ENCODE measurements around the gene CNTF.
"Not testable (repeated sequence)": the region's sequence is repeated elsewhere in the genome, so short reads cannot be mapped to it uniquely, and the experiment has no call there.

DNA sequence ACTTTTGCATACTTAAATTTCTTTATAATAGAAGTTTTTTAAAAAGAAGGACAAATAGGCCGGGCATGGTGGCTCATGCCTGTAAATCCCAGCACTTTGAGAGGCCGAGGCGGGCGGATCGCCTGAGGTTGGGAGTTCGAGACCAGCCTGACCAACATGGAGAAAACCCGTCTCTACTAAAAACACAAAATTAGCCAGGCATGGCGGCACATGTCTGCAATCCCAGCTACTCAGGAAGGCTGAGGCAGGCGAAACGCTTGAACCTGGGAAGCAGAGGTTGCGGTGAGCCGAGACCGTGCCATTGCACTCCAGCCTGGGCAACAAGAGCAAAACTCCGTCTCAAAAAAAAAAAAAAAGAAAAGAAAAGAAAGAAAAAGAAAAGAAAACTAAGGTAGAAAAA is 49.6 kb upstream of the CNTF start:
- not testable (repeated sequence) for TF ChIP-seq POLR2AphosphoS5, POLR2A (IDR thresholded peaks at IDR 0.05)
- TF ChIP-seq, protein P1, sequence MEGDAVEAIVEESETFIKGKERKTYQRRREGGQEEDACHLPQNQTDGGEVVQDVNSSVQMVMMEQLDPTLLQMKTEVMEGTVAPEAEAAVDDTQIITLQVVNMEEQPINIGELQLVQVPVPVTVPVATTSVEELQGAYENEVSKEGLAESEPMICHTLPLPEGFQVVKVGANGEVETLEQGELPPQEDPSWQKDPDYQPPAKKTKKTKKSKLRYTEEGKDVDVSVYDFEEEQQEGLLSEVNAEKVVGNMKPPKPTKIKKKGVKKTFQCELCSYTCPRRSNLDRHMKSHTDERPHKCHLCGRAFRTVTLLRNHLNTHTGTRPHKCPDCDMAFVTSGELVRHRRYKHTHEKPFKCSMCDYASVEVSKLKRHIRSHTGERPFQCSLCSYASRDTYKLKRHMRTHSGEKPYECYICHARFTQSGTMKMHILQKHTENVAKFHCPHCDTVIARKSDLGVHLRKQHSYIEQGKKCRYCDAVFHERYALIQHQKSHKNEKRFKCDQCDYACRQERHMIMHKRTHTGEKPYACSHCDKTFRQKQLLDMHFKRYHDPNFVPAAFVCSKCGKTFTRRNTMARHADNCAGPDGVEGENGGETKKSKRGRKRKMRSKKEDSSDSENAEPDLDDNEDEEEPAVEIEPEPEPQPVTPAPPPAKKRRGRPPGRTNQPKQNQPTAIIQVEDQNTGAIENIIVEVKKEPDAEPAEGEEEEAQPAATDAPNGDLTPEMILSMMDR (IDR thresholded peaks at IDR 0.05) = not testable (repeated sequence)
